Dedifferentiated amniotic fluid mesenchymal stem cell (primary cell): ENCODE data around the gene NGEF.

ENCODE experiments used
- DNase-seq: peaks from one replicate; pipeline ENCODE4 v3.0.0-alpha.2; 2016; ENCODE audit errors: extremely low spot score

Gene NGEF

GRCh38 chr2:232898592-232899543 is 114.2 kb downstream of the NGEF start:
- no peak for DNase-seq

GRCh38 chr2:232897598-232898408 is 115.3 kb downstream of the NGEF start:
- no peak for DNase-seq

- DNase-seq = no peak
These were observed 116.1 kb downstream of the NGEF start for GRCh38 chr2:232896720-232897597.

- DNase-seq = no peak
These were observed 116.9 kb downstream of the NGEF start for GRCh38 chr2:232896111-232896510.

- DNase-seq = no peak
These were observed 118.3 kb downstream of the NGEF start for GRCh38 chr2:232894746-232895145.

GRCh38 chr2:232894251-232894650 is 118.8 kb downstream of the NGEF start:
- DNase-seq = no peak

GRCh38 chr2:232893834-232894233 is 119.2 kb downstream of the NGEF start:
- no peak for DNase-seq

- no peak for DNase-seq
These were observed 120.2 kb downstream of the NGEF start for GRCh38 chr2:232892843-232893242.

- DNase-seq = no peak
These were observed 120.8 kb downstream of the NGEF start for GRCh38 chr2:232892221-232892620.

- peak; percentile 69 for DNase-seq
These were observed 121.4 kb downstream of the NGEF start for GRCh38 chr2:232891621-232892071.

- DNase-seq = no peak
These were observed 122.0 kb downstream of the NGEF start for GRCh38 chr2:232890896-232891601.

- no peak for DNase-seq
These were observed 122.5 kb downstream of the NGEF start for GRCh38 chr2:232890536-232890895.

GRCh38 chr2:232889876-232890401 is 123.1 kb downstream of the NGEF start:
- DNase-seq = no peak

- no peak for DNase-seq
These were observed 124.1 kb downstream of the NGEF start for GRCh38 chr2:232888839-232889529.

GRCh38 chr2:232888099-232888836 is 124.8 kb downstream of the NGEF start:
- DNase-seq = no peak

GRCh38 chr2:232887171-232887850 is 125.7 kb downstream of the NGEF start:
- no peak for DNase-seq

- DNase-seq = no peak
These were observed 126.4 kb downstream of the NGEF start for GRCh38 chr2:232886632-232887031.

GRCh38 chr2:232886176-232886575 is 126.9 kb downstream of the NGEF start:
- no peak for DNase-seq
